Breast epithelium (tissue), 4 donors: ENCODE results near the gene IGF1R. TPM values are rescaled to one million over a fixed set of nuclear protein-coding genes. Genes with fewer than 3 reads are reported as not detected.
A peak's percentile ranks its signal among the peaks of the same experiment; 100 is the strongest.

Experiments
- DNase-seq, 2 donors: peaks; one replicate each; pipeline ENCODE4 v3.0.0-alpha.2; 2019; ENCODE audit warnings: low spot score in 2 of 2
- H3K27ac ChIP-seq, 2 donors: fragments of 200-600 bp; sonication (generic) in 1 of 2; one replicate each; pipeline ENCODE4 v1.5.1; 2016 to 2019; ENCODE audit warnings: mild to moderate bottlenecking in 1 of 2
- H3K27me3 ChIP-seq, 2 donors: fragments of 200-600 bp; sonication (generic) in 1 of 2; one replicate each; pipeline versions ENCODE4 v1.5.1 to v1.6.0; 2017 to 2019; ENCODE audit warnings: control low read depth in 1 of 2, mild to moderate bottlenecking in 1 of 2
- H3K36me3 ChIP-seq: fragments of 200-600 bp; one replicate; pipeline ENCODE4 v1.5.1; 2019
- H3K4me1 ChIP-seq, 2 donors: fragments of 200-600 bp; sonication (generic); one replicate each; pipeline ENCODE4 v1.5.1; 2016 to 2019; ENCODE audit warnings: control low read depth in 1 of 2
- H3K4me3 ChIP-seq, 3 donors: fragments of 200-600 bp; sonication (generic); 1 replicate in 2 of 3; 2 replicates in 1 of 3; pipeline ENCODE4 v1.5.1; 2016 to 2019; ENCODE audit warnings: mild to moderate bottlenecking in 3 of 3, moderate library complexity in 2 of 3
- H3K9me3 ChIP-seq, 2 donors: fragments of 200-600 bp; sonication (generic) in 1 of 2; one replicate each; pipeline ENCODE4 v1.5.1; 2016 to 2019; ENCODE audit warnings: control low read depth in 1 of 2
- POLR2A ChIP-seq: fragments of 450-650 bp; IDR thresholded peaks from one replicate; pipeline ENCODE4 v1.6.1; 2016; ENCODE audit warnings: antibody characterized with exemption, mild to moderate bottlenecking, moderate library complexity
- POLR2AphosphoS5 ChIP-seq, 3 donors: sonication (generic); formaldehyde crosslinking; IDR thresholded peaks; one replicate each; pipeline ENCODE4 v1.6.1; 2017; ENCODE audit warnings: antibody characterized with exemption in 3 of 3
- intact Hi-C: fragments of 100-400 bp; cut with DNase I; formaldehyde crosslinking; loops from one replicate; pipeline ENCODE4 v1.15.1; 2023; ENCODE audit warnings: low total_unique reads
- total RNA-seq, 3 donors: library from RNA; depleted of rRNA; stranded (reverse); fragments of >200 nt; gene quantifications; one replicate each; pipeline ENCODE4 v1.1.0, GENCODE V29; 2016
- TF ChIP-seq, protein P1 (sequence below), 3 donors: fragments of 450-650 bp; IDR thresholded peaks; one replicate each; pipeline ENCODE4 v1.5.1; 2016 to 2017; ENCODE audit warnings: antibody characterized with exemption in 3 of 3, mild to moderate bottlenecking in 3 of 3, moderate library complexity in 3 of 3

The IGF1R gene
- total RNA-seq, 3 donors from 2014 or later: 61.8 to 146 (median 103) TPM

DNA sequence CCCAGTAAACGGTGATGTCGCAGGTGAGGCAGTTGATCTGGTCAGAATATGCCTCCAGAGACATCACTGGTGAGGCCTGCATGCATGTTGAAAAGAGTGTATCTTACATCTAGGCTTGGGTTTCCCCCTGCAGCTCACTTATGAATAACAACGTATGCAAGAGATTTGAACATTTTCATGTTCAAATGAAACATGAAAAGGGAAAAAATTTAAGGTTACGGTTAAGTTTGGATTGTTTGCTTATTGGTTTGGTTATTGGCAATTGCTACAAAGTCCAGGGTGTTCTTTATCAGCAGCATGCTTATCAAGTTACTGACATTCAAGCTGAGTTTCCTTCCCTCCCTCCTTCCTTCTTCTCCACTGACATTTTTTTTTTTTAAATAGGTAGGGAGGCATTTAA lies 123.2 kb downstream of the IGF1R start:
- intact Hi-C loops: no loop called here
- Histone ChIP-seq H3K4me1 (peaks cover 0 to 5% of the 10 kb centered on the region in 2 donors), H3K4me3 (no peak overlapping the region), H3K27me3 (no peaks in the 10 kb centered on the region), H3K9me3 (no peaks in the 10 kb centered on the region), H3K27ac (no peak overlapping the region), H3K36me3 (no peaks in the 10 kb centered on the region)
- TF ChIP-seq, protein P1, sequence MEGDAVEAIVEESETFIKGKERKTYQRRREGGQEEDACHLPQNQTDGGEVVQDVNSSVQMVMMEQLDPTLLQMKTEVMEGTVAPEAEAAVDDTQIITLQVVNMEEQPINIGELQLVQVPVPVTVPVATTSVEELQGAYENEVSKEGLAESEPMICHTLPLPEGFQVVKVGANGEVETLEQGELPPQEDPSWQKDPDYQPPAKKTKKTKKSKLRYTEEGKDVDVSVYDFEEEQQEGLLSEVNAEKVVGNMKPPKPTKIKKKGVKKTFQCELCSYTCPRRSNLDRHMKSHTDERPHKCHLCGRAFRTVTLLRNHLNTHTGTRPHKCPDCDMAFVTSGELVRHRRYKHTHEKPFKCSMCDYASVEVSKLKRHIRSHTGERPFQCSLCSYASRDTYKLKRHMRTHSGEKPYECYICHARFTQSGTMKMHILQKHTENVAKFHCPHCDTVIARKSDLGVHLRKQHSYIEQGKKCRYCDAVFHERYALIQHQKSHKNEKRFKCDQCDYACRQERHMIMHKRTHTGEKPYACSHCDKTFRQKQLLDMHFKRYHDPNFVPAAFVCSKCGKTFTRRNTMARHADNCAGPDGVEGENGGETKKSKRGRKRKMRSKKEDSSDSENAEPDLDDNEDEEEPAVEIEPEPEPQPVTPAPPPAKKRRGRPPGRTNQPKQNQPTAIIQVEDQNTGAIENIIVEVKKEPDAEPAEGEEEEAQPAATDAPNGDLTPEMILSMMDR (IDR thresholded peaks at IDR 0.05): no peak
- TF ChIP-seq POLR2A: no peak
- no peak for TF ChIP-seq POLR2AphosphoS5 (IDR thresholded peaks at IDR 0.05)
- no peak for DNase-seq

GRCh38 chr15:98772895-98773294 lies 124.6 kb downstream of the IGF1R start:
- no peak overlapping the region for H3K4me3 ChIP-seq
- DNase-seq: no peak
- no peaks in the 10 kb centered on the region for H3K27me3 ChIP-seq
- no peak for TF ChIP-seq POLR2A
- TF ChIP-seq, protein P1 (IDR thresholded peaks at IDR 0.05): no peak
- no peak for TF ChIP-seq POLR2AphosphoS5 (IDR thresholded peaks at IDR 0.05)
- H3K4me1 ChIP-seq: peaks cover 0 to 5% of the 10 kb centered on the region in 2 donors
- H3K36me3 ChIP-seq: no peaks in the 10 kb centered on the region
- no peak overlapping the region for H3K27ac ChIP-seq
- intact Hi-C loops: no loop called here
- no peaks in the 10 kb centered on the region for H3K9me3 ChIP-seq

DNA sequence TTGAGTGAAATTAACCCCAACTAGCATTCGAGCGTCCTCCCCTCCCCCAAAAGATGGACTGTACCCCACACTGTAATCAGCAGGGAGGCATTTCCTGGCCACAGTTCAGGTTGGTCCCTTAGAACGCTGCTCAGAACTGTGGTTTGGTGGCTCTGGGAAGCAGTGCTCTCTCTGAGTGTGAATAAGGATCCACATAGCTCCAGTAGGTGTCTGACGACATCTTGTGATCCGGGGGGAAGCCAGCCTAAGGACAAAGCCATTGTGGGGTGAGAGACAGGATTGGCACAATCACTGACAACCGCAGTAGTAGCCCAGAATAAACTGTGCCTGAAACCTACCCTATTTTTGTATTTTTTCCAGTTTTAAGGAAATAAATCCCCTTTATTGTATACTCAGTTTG lies 125.3 kb downstream of the IGF1R start:
- no peak overlapping the region for H3K27ac ChIP-seq
- intact Hi-C loops: no loop called here
- no peaks in the 10 kb centered on the region for H3K27me3 ChIP-seq
- H3K4me1 ChIP-seq: peaks cover 0 to 5% of the 10 kb centered on the region in 2 donors
- H3K9me3 ChIP-seq: no peaks in the 10 kb centered on the region
- no peak for DNase-seq
- no peaks in the 10 kb centered on the region for H3K36me3 ChIP-seq
- TF ChIP-seq POLR2AphosphoS5 (IDR thresholded peaks at IDR 0.05): no peak
- TF ChIP-seq, protein P1 (IDR thresholded peaks at IDR 0.05): no peak
- no peak for TF ChIP-seq POLR2A
- H3K4me3 ChIP-seq: no peak overlapping the region

DNA sequence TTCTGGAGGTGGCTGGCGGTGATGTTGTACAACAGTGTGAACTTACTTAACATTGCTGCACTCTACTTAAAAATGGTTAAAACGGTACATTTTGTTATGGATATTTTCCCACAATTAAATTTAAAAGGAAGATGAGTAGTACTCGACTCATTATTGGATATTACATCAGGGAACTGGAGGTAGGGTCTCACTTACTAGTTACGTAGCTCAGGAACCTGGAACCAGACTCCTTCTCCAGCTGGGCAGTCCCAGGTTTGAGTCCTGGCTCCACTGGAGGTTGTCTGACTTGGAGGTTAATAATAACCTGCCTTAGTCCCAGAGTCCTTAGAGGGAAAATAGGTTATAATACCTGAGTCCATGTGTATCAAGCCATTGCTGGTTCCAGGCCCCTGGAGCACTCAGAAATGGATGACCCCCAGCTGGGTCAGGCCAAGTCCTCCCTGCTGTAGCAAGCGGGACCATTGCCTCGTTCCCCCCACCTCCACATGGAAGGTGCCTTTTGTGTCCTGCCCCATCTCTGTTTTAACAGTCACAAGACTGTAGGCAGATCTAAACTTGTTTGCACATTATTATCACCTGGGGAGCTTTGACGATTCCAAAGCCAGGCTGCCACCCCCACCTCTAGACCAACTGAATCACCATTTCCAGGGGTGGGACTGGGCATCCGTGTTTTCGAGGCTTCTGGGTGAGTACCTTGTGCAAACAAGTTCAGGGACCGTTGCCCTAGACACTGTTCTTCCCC lies 126.6 kb downstream of the IGF1R start:
- TF ChIP-seq, protein P1 (IDR thresholded peaks at IDR 0.05): no peak
- no peak for TF ChIP-seq POLR2AphosphoS5 (IDR thresholded peaks at IDR 0.05)
- no peak for TF ChIP-seq POLR2A
- Histone ChIP-seq H3K27ac (peak overlapping the region; percentile 45 to 70), H3K36me3 (no peaks in the 10 kb centered on the region), H3K27me3 (no peaks in the 10 kb centered on the region), H3K4me1 (peaks cover 0 to 5% of the 10 kb centered on the region in 2 donors), H3K4me3 (no peak overlapping the region), H3K9me3 (no peaks in the 10 kb centered on the region)
- intact Hi-C loops: no loop called here
- no peak for DNase-seq

DNA sequence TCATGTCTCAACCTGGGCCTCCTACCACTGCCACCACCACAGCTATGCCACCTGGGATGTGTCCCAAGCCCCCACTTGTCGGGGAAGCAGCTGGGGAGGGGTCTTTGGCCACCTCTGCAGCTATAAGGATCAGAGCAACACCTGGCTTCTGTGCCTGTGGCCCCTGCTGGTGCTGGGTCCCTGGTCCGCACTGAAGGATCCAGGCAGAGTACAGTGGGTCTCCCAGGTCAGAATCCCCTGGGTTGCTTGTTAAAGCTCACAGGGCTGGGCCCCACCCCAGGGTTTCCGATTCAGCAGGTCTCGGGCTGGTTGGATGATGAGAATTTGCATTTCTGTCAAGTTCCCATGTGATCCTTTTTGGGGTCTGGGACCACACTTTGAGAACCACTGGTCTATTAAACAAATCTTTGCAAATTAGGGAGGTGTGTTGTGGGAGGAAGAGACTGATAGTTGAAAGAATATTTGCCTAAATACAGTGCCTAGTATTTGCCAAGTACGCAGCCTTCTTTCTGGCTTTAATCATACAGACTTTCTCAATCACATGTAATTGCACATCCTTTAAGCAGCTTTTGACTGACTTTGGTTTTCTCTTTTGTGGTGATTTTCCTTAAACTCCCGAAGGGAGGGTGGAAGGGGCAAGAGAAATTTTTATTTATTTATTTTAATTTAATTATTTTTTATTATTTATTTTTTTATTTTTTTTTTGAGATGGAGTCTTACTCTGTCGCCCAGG lies 127.3 kb downstream of the IGF1R start:
- peak overlapping the region; percentile 45 to 70 for H3K27ac ChIP-seq
- no peaks in the 10 kb centered on the region for H3K27me3 ChIP-seq
- intact Hi-C loops: no loop called here
- no peak for DNase-seq
- no peaks in the 10 kb centered on the region for H3K36me3 ChIP-seq
- no peaks in the 10 kb centered on the region for H3K9me3 ChIP-seq
- no peak for TF ChIP-seq POLR2A
- no peak for TF ChIP-seq POLR2AphosphoS5 (IDR thresholded peaks at IDR 0.05)
- TF ChIP-seq, protein P1 (IDR thresholded peaks at IDR 0.05): no peak
- peaks cover 0 to 5% of the 10 kb centered on the region in 2 donors for H3K4me1 ChIP-seq
- no peak overlapping the region for H3K4me3 ChIP-seq
